ENCODE measurements around the gene GMCL2. TPM values are rescaled to one million over a fixed set of nuclear protein-coding genes. Genes with fewer than 3 reads are reported as not detected.

Gene GMCL2
- total and polyA plus RNA-seq, 9 of the 15 experiments (the other 6 are each of a cell fraction or from before 2014, with no cell fraction given), result 0.04 TPM; not detected in 8

DNA sequence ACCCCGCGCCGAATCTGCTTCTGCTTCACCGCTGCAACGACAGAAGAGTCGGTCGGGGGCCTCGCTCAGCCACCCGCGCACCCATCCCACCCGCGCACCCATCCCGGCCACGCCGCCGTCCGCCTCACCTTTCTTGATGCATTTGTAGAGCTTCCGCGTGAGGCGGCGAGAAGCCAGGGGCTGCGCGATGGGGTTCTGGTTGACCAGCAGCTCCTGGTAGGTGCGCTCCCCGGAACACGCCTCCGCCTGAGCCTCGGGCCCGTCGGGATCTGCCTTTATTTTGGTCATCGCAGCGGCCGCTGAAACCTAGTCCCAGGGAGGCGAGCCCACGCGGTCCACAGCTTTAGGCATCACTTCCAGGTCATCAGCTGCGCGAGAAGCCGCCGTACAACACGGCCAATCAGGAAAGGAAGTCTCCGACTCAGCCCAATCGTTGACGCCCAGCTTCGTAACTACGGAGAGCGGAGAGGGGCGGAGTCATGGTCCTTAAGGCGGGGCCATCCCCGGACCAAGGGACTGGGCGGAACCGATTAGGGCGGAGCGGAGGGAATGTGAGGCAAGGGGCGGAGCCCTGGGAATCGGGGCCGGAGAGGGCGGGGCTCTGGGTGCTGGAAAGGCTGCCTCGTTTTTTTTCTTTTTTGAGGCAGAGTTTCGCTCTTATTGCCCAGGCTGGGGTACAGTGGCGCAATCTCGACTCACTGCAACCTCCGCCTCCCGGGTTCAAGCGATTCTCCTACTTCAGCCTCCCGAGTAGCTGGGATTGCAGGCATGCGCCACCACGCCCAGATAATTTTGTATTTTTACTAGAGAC lies 33.4 kb downstream of the GMCL2 start, which contains the start of gene NHP2 (continued):
- no peak for TF ChIP-seq ZNF146 (CRISPR knock-in tag; IDR thresholded peaks at IDR 0.05; ENCODE audit: unreplicated experiment)
- TF ChIP-seq ZNF217 (CRISPR knock-in tag; IDR thresholded peaks at IDR 0.05), result no peak
- TF ChIP-seq SIN3B (IDR thresholded peaks at IDR 0.05; ENCODE audit: low read depth), result peak; percentile 91
- peak; percentile 55; the same call in 1 of the 2 replicates for TF ChIP-seq ZFX (CRISPR knock-in tag; IDR thresholded peaks at IDR 0.05)
- TF ChIP-seq KDM4B (IDR thresholded peaks at IDR 0.05; ENCODE audit: borderline replicate concordance in 2 of 2, low read depth in 1 of 2), result no peak
- TF ChIP-seq ZBTB40 (IDR thresholded peaks at IDR 0.05), result peak; percentile 78
- TF ChIP-seq ZBTB40 (CRISPR knock-in tag; IDR thresholded peaks at IDR 0.05), result no peak
- no peak for TF ChIP-seq ZNF316 (IDR thresholded peaks at IDR 0.05)
- TF ChIP-seq SP2 (IDR thresholded peaks at IDR 0.05; ENCODE audit: extremely low read depth, low read depth, low read length, poor library complexity, severe bottlenecking), result no peak
- TF ChIP-seq CGGBP1 (CRISPR knock-in tag; IDR thresholded peaks at IDR 0.05), result no peak
- TF ChIP-seq POLR2H (tag; IDR thresholded peaks at IDR 0.05; ENCODE audit: low read depth), result no peak
- TF ChIP-seq PATZ1 (CRISPR knock-in tag; IDR thresholded peaks at IDR 0.05; ENCODE audit: borderline replicate concordance), result 0 out of 2 replicates have a peak, but pooled peaks have one; percentile 20
- TF ChIP-seq HDAC6 (IDR thresholded peaks at IDR 0.05; ENCODE audit: low read depth, low read length), result no peak
- no peak for TF ChIP-seq ZNF134 (CRISPR knock-in tag; conservative IDR thresholded peaks at IDR 0.05)
- TF ChIP-seq KLF1 (tag; IDR thresholded peaks at IDR 0.05), result peak; percentile 54; the same call in 1 of the 2 replicates
- TF ChIP-seq CC2D1A (IDR thresholded peaks at IDR 0.05), result peak; percentile 61; the same call in 1 of the 2 replicates

Data from K562 (cell line).